Breast epithelium (tissue), 4 donors: ENCODE measurements around the gene GPAT2. TPM values are rescaled to one million over a fixed set of nuclear protein-coding genes. Genes with fewer than 3 reads are reported as not detected.
A peak's percentile ranks its signal among the peaks of the same experiment; 100 is the strongest.
"Not testable (repeated sequence)": the region's sequence is repeated elsewhere in the genome, so short reads cannot be mapped to it uniquely, and the experiment has no call there.

ENCODE experiments used
- DNase-seq, 2 donors: peaks; one replicate each; pipeline ENCODE4 v3.0.0-alpha.2; 2019; ENCODE audit warnings: low spot score in 2 of 2
- H3K27ac ChIP-seq, 2 donors: fragments of 200-600 bp; sonication (generic) in 1 of 2; one replicate each; pipeline ENCODE4 v1.5.1; 2016 to 2019; ENCODE audit warnings: mild to moderate bottlenecking in 1 of 2
- H3K27me3 ChIP-seq, 2 donors: fragments of 200-600 bp; sonication (generic) in 1 of 2; one replicate each; pipeline versions ENCODE4 v1.5.1 to v1.6.0; 2017 to 2019; ENCODE audit warnings: control low read depth in 1 of 2, mild to moderate bottlenecking in 1 of 2
- H3K36me3 ChIP-seq: fragments of 200-600 bp; one replicate; pipeline ENCODE4 v1.5.1; 2019
- H3K4me1 ChIP-seq, 2 donors: fragments of 200-600 bp; sonication (generic); one replicate each; pipeline ENCODE4 v1.5.1; 2016 to 2019; ENCODE audit warnings: control low read depth in 1 of 2
- H3K4me3 ChIP-seq, 3 donors: fragments of 200-600 bp; sonication (generic); 1 replicate in 2 of 3; 2 replicates in 1 of 3; pipeline ENCODE4 v1.5.1; 2016 to 2019; ENCODE audit warnings: mild to moderate bottlenecking in 3 of 3, moderate library complexity in 2 of 3
- H3K9me3 ChIP-seq, 2 donors: fragments of 200-600 bp; sonication (generic) in 1 of 2; one replicate each; pipeline ENCODE4 v1.5.1; 2016 to 2019; ENCODE audit warnings: control low read depth in 1 of 2
- CTCF ChIP-seq, 3 donors: fragments of 450-650 bp; IDR thresholded peaks; one replicate each; pipeline ENCODE4 v1.5.1; 2016 to 2017; ENCODE audit warnings: antibody characterized with exemption in 3 of 3, mild to moderate bottlenecking in 3 of 3, moderate library complexity in 3 of 3
- POLR2A ChIP-seq: fragments of 450-650 bp; IDR thresholded peaks from one replicate; pipeline ENCODE4 v1.6.1; 2016; ENCODE audit warnings: antibody characterized with exemption, mild to moderate bottlenecking, moderate library complexity
- POLR2AphosphoS5 ChIP-seq, 3 donors: sonication (generic); formaldehyde crosslinking; IDR thresholded peaks; one replicate each; pipeline ENCODE4 v1.6.1; 2017; ENCODE audit warnings: antibody characterized with exemption in 3 of 3
- intact Hi-C: fragments of 100-400 bp; cut with DNase I; formaldehyde crosslinking; loops from one replicate; pipeline ENCODE4 v1.15.1; 2023; ENCODE audit warnings: low total_unique reads
- total RNA-seq, 3 donors: library from RNA; depleted of rRNA; stranded (reverse); fragments of >200 nt; gene quantifications; one replicate each; pipeline ENCODE4 v1.1.0, GENCODE V29; 2016

GPAT2 gene
- total RNA-seq, 3 donors from 2014 or later, result 5.9 to 11.7 (median 8.8) TPM

GRCh38 chr2:96012086-96012791 lies 22.5 kb downstream of the GPAT2 start:
- peak overlapping the region; percentile 74 to 84 for H3K27ac ChIP-seq
- H3K4me1 ChIP-seq, H3K27me3 ChIP-seq, H3K9me3 ChIP-seq, intact Hi-C loops, H3K36me3 ChIP-seq, H3K4me3 ChIP-seq: not testable (repeated sequence)
- peak in 1 of 2 donors; percentile 63 for DNase-seq

GRCh38 chr2:96011129-96011455 lies 23.6 kb downstream of the GPAT2 start:
- DNase-seq, H3K36me3 ChIP-seq, H3K27me3 ChIP-seq, intact Hi-C loops, H3K4me1 ChIP-seq, H3K9me3 ChIP-seq: not testable (repeated sequence)
- H3K4me3 ChIP-seq, result peak overlapping the region in 2 of 3 donors; percentile 21 to 36
- peak overlapping the region; percentile 72 to 84 for H3K27ac ChIP-seq

- Histone ChIP-seq H3K4me3 (peak overlapping the region; percentile 45 to 72 (median 48)), H3K27ac (peak overlapping the region; percentile 87 to 95)
- H3K4me1 ChIP-seq, H3K27me3 ChIP-seq, H3K36me3 ChIP-seq, intact Hi-C loops, H3K9me3 ChIP-seq: not testable (repeated sequence)
- DNase-seq, result peak; percentile 94 to 96
- TF ChIP-seq POLR2AphosphoS5 (IDR thresholded peaks at IDR 0.05) (peak in 1 of 3 donors; percentile 61), POLR2A (peak; percentile 25)
Observed at GRCh38 chr2:96010320-96011128, 24.2 kb downstream of the GPAT2 start.

GRCh38 chr2:96009833-96010232 lies 24.9 kb downstream of the GPAT2 start:
- intact Hi-C loops, H3K27me3 ChIP-seq, H3K36me3 ChIP-seq, H3K9me3 ChIP-seq, H3K4me1 ChIP-seq: not testable (repeated sequence)
- Histone ChIP-seq H3K27ac (peak overlapping the region; percentile 87 to 95), H3K4me3 (peak overlapping the region; percentile 45 to 72 (median 48))
- peak in 1 of 2 donors; percentile 50 for DNase-seq

- DNase-seq, H3K4me1 ChIP-seq, H3K27ac ChIP-seq, H3K4me3 ChIP-seq, H3K9me3 ChIP-seq, H3K36me3 ChIP-seq, intact Hi-C loops, H3K27me3 ChIP-seq: not testable (repeated sequence)
Observed at GRCh38 chr2:96008051-96008450, 26.7 kb downstream of the GPAT2 start.

GRCh38 chr2:96006248-96006647 lies 28.5 kb downstream of the GPAT2 start:
- DNase-seq, H3K36me3 ChIP-seq, H3K27me3 ChIP-seq, H3K4me3 ChIP-seq, H3K9me3 ChIP-seq, intact Hi-C loops, H3K4me1 ChIP-seq, H3K27ac ChIP-seq: not testable (repeated sequence)

- TF ChIP-seq CTCF (IDR thresholded peaks at IDR 0.05), result peak; percentile 97 to 99 (median 98)
- H3K9me3 ChIP-seq, H3K4me1 ChIP-seq, H3K27me3 ChIP-seq, intact Hi-C loops, H3K36me3 ChIP-seq: not testable (repeated sequence)
- peak in 1 of 2 donors; percentile 67 for DNase-seq
- peak overlapping the region; percentile 74 to 88 for H3K27ac ChIP-seq
- H3K4me3 ChIP-seq, result peak overlapping the region; percentile 48 to 87 (median 72)
Observed at GRCh38 chr2:95992520-95993272, 42.0 kb downstream of the GPAT2 start.

GRCh38 chr2:95992102-95992501 lies 42.6 kb downstream of the GPAT2 start:
- H3K4me3 ChIP-seq, result peak overlapping the region; percentile 48 to 87 (median 72)
- DNase-seq, H3K36me3 ChIP-seq, intact Hi-C loops, H3K27me3 ChIP-seq, H3K4me1 ChIP-seq, H3K9me3 ChIP-seq: not testable (repeated sequence)
- peak overlapping the region; percentile 74 to 88 for H3K27ac ChIP-seq
